ENCODE results near the gene GALNT10.

DNA sequence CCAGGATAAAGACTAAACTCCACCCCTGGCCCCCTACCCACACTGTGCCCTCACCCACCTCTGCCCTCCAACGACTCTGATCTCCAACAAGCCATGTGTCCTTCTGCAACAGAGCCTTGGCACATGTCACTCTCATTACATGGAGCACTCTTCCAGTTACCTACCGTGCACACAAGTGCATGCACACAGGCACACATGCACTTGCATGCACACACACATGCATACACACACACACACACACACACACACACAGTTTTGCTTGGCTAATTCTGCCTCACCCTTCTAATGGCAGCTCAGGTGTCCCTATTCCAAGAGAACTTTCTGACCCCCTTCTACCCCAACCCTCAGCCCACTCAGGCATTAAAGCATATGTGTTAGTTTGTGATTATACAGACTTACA lies 19.6 kb downstream of the GALNT10 start:
- TF ChIP-seq, protein P1, sequence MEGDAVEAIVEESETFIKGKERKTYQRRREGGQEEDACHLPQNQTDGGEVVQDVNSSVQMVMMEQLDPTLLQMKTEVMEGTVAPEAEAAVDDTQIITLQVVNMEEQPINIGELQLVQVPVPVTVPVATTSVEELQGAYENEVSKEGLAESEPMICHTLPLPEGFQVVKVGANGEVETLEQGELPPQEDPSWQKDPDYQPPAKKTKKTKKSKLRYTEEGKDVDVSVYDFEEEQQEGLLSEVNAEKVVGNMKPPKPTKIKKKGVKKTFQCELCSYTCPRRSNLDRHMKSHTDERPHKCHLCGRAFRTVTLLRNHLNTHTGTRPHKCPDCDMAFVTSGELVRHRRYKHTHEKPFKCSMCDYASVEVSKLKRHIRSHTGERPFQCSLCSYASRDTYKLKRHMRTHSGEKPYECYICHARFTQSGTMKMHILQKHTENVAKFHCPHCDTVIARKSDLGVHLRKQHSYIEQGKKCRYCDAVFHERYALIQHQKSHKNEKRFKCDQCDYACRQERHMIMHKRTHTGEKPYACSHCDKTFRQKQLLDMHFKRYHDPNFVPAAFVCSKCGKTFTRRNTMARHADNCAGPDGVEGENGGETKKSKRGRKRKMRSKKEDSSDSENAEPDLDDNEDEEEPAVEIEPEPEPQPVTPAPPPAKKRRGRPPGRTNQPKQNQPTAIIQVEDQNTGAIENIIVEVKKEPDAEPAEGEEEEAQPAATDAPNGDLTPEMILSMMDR (IDR thresholded peaks at IDR 0.05 in 8 of 11, conservative IDR thresholded peaks at IDR 0.05 in 3 of 11) = no peak
- TF ChIP-seq POLR2A (IDR thresholded peaks at IDR 0.05) (no peak), POLR2AphosphoS5 (IDR thresholded peaks at IDR 0.05) (no peak)

Measured in spleen (tissue), 7 donors.